ENCODE results near the gene GHDC. TPM values are rescaled to one million over a fixed set of nuclear protein-coding genes. Genes with fewer than 3 reads are reported as not detected.
"Not testable (repeated sequence)": the region's sequence is repeated elsewhere in the genome, so short reads cannot be mapped to it uniquely, and the experiment has no call there.

GHDC gene
- total RNA-seq, 1 donor from 2014 or later = 6.4 TPM

DNA sequence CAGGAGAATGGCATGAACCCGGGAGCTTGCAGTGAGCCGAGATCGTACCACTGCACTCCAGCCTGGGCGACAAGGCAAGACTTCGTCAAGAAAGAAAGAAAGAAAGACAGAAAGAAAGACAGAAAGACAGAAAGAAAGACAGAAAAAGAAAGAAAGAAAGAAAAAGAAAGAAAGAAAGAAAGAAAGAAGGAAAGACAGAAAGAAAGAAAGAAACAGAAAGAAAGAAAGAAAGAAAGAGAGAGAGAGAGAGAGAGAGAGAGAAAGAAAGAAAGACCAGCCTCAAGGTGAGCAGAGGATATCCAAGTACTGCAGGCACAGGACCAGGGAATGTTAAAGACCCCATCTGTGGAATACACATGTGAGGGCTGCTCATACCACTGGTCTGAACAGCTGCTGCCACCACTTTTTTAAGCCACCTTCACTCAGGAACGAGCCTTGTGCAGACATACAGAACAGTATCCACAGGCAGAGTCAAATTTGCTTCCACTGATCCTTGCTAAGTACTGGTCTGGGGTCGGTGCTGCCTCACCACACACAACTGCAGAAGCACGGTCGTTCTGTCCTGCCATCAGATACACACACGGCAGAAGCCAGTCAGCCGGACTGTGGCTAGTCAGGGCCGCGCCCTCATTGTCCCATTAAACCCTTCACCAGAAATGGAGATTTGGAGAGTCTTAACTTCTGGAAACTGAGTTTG, 47.2 kb downstream of the GHDC start:
- no peak overlapping the region for H3K27ac Mint-ChIP-seq
- H3K9me3 Mint-ChIP-seq = no peaks in the 10 kb centered on the region
- no peak for DNase-seq (ENCODE audit: extremely low spot score, unreplicated experiment)
- peaks cover 10% of the 10 kb centered on the region for H3K4me1 Mint-ChIP-seq (ENCODE audit: unreplicated experiment)
- TF ChIP-seq, protein P1, sequence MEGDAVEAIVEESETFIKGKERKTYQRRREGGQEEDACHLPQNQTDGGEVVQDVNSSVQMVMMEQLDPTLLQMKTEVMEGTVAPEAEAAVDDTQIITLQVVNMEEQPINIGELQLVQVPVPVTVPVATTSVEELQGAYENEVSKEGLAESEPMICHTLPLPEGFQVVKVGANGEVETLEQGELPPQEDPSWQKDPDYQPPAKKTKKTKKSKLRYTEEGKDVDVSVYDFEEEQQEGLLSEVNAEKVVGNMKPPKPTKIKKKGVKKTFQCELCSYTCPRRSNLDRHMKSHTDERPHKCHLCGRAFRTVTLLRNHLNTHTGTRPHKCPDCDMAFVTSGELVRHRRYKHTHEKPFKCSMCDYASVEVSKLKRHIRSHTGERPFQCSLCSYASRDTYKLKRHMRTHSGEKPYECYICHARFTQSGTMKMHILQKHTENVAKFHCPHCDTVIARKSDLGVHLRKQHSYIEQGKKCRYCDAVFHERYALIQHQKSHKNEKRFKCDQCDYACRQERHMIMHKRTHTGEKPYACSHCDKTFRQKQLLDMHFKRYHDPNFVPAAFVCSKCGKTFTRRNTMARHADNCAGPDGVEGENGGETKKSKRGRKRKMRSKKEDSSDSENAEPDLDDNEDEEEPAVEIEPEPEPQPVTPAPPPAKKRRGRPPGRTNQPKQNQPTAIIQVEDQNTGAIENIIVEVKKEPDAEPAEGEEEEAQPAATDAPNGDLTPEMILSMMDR (conservative IDR thresholded peaks at IDR 0.05) = no peak
- H3K27me3 Mint-ChIP-seq = no peaks in the 10 kb centered on the region
- peaks cover 4% of the 10 kb centered on the region for H3K36me3 Mint-ChIP-seq
- no peak overlapping the region for H3K4me3 Mint-ChIP-seq

DNA sequence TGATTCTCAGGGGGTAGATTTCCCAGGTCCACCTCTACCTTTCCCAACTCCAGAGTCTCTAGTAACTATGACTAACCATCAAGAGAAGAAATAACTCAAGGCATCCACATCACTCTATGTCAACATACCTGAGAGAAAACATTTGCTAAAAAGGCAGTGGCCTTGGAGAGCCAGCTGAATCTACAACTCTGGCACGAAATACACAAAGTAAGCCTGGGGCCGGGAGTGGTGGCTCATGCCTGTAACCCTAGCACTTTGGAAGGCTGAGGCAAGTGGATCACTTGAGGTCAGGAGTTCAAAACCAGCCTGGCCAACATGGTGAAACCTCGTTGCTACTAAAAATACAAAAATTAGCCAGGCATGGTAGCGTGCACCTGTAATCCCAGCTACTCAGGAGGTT, 51.2 kb downstream of the GHDC start:
- DNase-seq (ENCODE audit: extremely low spot score, unreplicated experiment); H3K36me3 Mint-ChIP-seq; H3K4me3 Mint-ChIP-seq; H3K4me1 Mint-ChIP-seq (ENCODE audit: unreplicated experiment); H3K9me3 Mint-ChIP-seq; H3K27me3 Mint-ChIP-seq: not testable (repeated sequence)
- H3K27ac Mint-ChIP-seq = peak overlapping the region; percentile 74

GRCh38 chr17:42142371-42142896, 51.9 kb downstream of the GHDC start:
- Mint-ChIP-seq H3K27ac (peak overlapping the region; percentile 74), H3K36me3 (peaks cover 4% of the 10 kb centered on the region), H3K9me3 (no peaks in the 10 kb centered on the region), H3K27me3 (no peaks in the 10 kb centered on the region), H3K4me3 (peak overlapping the region; percentile 10), H3K4me1 (ENCODE audit: unreplicated experiment) (peaks cover 10% of the 10 kb centered on the region)
- TF ChIP-seq, protein P1 (conservative IDR thresholded peaks at IDR 0.05) = no peak
- DNase-seq (ENCODE audit: extremely low spot score, unreplicated experiment) = no peak

DNA sequence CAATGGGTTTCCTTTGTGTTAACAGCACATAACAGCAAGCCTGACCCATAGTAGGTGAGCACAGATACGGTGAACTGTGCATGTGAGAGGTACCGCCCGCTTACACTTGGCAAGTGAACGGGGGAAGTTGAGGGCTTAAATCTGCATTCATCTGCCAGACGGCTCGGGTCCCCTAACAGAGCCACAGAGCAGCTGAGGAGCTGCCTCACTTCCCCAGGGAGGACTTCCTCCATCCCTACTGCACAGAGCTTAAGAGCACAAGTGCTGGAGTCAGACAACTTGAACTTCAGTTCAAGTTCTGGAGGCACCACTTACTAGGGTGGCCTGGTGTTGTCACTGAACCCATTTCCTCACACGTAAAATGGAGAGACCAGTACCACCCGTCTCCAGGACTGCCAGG, 52.9 kb downstream of the GHDC start:
- Mint-ChIP-seq H3K36me3 (peaks cover 4% of the 10 kb centered on the region), H3K27ac (no peak overlapping the region)

GRCh38 chr17:42140690-42141089, 53.6 kb downstream of the GHDC start:
- not testable (repeated sequence) for H3K4me3 Mint-ChIP-seq; DNase-seq (ENCODE audit: extremely low spot score, unreplicated experiment); H3K27ac Mint-ChIP-seq; H3K9me3 Mint-ChIP-seq; H3K36me3 Mint-ChIP-seq; H3K27me3 Mint-ChIP-seq
- peaks cover 13% of the 10 kb centered on the region for H3K4me1 Mint-ChIP-seq (ENCODE audit: unreplicated experiment)

More for the DNA sequence above, 52.9 kb downstream of the GHDC start:
- Mint-ChIP-seq H3K27me3 (no peaks in the 10 kb centered on the region), H3K9me3 (no peaks in the 10 kb centered on the region), H3K4me3 (no peak overlapping the region), H3K4me1 (ENCODE audit: unreplicated experiment) (peaks cover 10% of the 10 kb centered on the region)
- TF ChIP-seq, protein P1 (conservative IDR thresholded peaks at IDR 0.05) = no peak
- no peak for DNase-seq (ENCODE audit: extremely low spot score, unreplicated experiment)

Other genes with a start within 250 kb of the GHDC start
- gene CNP, start 227.7 kb downstream of the GHDC start, total RNA-seq (ENCODE audit: low replicate concordance) = 60.0 and 84.3 TPM in 2 replicates
- gene DNAJC7, start 177.1 kb downstream of the GHDC start, total RNA-seq (ENCODE audit: low replicate concordance) = 77.3 and 88.7 TPM in 2 replicates
- gene NKIRAS2, start 174.4 kb downstream of the GHDC start, total RNA-seq (ENCODE audit: low replicate concordance) = 44.7 and 45.0 TPM in 2 replicates
- 2.1 and 3.0 TPM in 2 replicates for gene C17orf113, start 143.9 kb downstream of the GHDC start, total RNA-seq (ENCODE audit: low replicate concordance)
- 1.7 and 3.3 TPM in 2 replicates for gene ZNF385C, start 96.0 kb downstream of the GHDC start, total RNA-seq (ENCODE audit: low replicate concordance)
- 0.72 and 1.3 TPM in 2 replicates for gene DHX58, start 81.8 kb downstream of the GHDC start, total RNA-seq (ENCODE audit: low replicate concordance)
- gene KAT2A, start 73.1 kb downstream of the GHDC start, total RNA-seq (ENCODE audit: low replicate concordance) = 36.0 and 63.5 TPM in 2 replicates
- gene HSPB9, start 71.7 kb downstream of the GHDC start, total RNA-seq (ENCODE audit: low replicate concordance) = 0.36 TPM in 1 of 2 replicates, not detected in the other
- 85.6 and 107 TPM in 2 replicates for gene RAB5C, start 39.5 kb downstream of the GHDC start, total RNA-seq (ENCODE audit: low replicate concordance)
- not detected in 2 replicates for gene KCNH4, start 13.4 kb downstream of the GHDC start, total RNA-seq (ENCODE audit: low replicate concordance)
- gene HCRT, start 9.0 kb downstream of the GHDC start, total RNA-seq (ENCODE audit: low replicate concordance) = not detected in 2 replicates
- 22.0 and 42.3 TPM in 2 replicates for gene STAT5B, start 81.9 kb upstream of the GHDC start, total RNA-seq (ENCODE audit: low replicate concordance)
- 1.6 and 2.0 TPM in 2 replicates for gene STAT5A, start 94.0 kb upstream of the GHDC start, total RNA-seq (ENCODE audit: low replicate concordance)
- gene STAT3, start 193.9 kb upstream of the GHDC start, total RNA-seq (ENCODE audit: low replicate concordance) = 64.9 and 80.1 TPM in 2 replicates
- gene CAVIN1, start 228.8 kb upstream of the GHDC start, total RNA-seq (ENCODE audit: low replicate concordance) = 21.9 and 49.0 TPM in 2 replicates